Prostate gland (tissue), 2 donors: ENCODE data around the gene DLGAP1. TPM values are rescaled to one million over a fixed set of nuclear protein-coding genes. Genes with fewer than 3 reads are reported as not detected.

Experiments
- DNase-seq: peaks from one replicate; pipeline ENCODE4 v3.0.0-alpha.2; 2019; ENCODE audit warnings: low spot score
- H3K27ac ChIP-seq, 2 donors: fragments of 200-600 bp; sonication (generic); 2 replicates each; pipeline ENCODE4 v1.5.1; 2017 to 2019
- H3K27me3 ChIP-seq: fragments of 200-600 bp; sonication (generic); replicated peaks from 2 replicates; pipeline ENCODE4 v1.5.1; 2019; ENCODE audit not compliant: insufficient read depth
- H3K36me3 ChIP-seq, 2 donors: fragments of 200-600 bp; sonication (generic); 1 replicate in 1 of 2; 2 replicates in 1 of 2; pipeline versions ENCODE4 v1.5.1 to v1.8.1; 2017 to 2019
- H3K4me1 ChIP-seq: fragments of 200-600 bp; sonication (generic); replicated peaks from 2 replicates; pipeline ENCODE4 v1.5.1; 2019
- H3K4me3 ChIP-seq, 2 donors: fragments of 200-600 bp; sonication (generic); 2 replicates each; pipeline ENCODE4 v1.5.1; 2017 to 2019
- H3K9me3 ChIP-seq: fragments of 200-600 bp; sonication (generic); 2 replicates; pipeline ENCODE4 v1.5.1; 2017
- POLR2A ChIP-seq: fragments of 450-650 bp; IDR thresholded peaks from one replicate; pipeline ENCODE4 v1.6.1; 2016; ENCODE audit warnings: antibody characterized with exemption, mild to moderate bottlenecking
- POLR2AphosphoS5 ChIP-seq: sonication (generic); formaldehyde crosslinking; IDR thresholded peaks from one replicate; pipeline ENCODE4 v1.6.1; 2017; ENCODE audit warnings: antibody characterized with exemption
- WGBS: methylation state at CpG from one replicate; pipeline ENCODE4 v1.1.5; 2018; 5-methylcytosine and 5-hydroxymethylcytosine counted together
- intact Hi-C: fragments of 100-400 bp; cut with DNase I; formaldehyde crosslinking; loops from one replicate; pipeline ENCODE4 v1.14.2; 2022
- total RNA-seq, 2 donors: library from RNA; depleted of rRNA; stranded (reverse); fragments of >200 nt; gene quantifications; one replicate each; pipeline ENCODE4 v1.1.0, GENCODE V29; 2016
- TF ChIP-seq, protein P1 (sequence below), 4 experiments: fragments of 200-600 bp in 2 of 4; fragments of 450-650 bp in 2 of 4; sonication (generic) in 2 of 4; IDR thresholded peaks; 1 replicate in 3 of 4; 2 replicates in 1 of 4; pipeline ENCODE4 v1.5.1; 2016 to 2019; ENCODE audit warnings: antibody characterized with exemption in 4 of 4, mild to moderate bottlenecking in 2 of 4, moderate library complexity in 2 of 4

Gene DLGAP1
- total RNA-seq, 2 donors from 2014 or later: 42.2 to 66.7 TPM

DNA sequence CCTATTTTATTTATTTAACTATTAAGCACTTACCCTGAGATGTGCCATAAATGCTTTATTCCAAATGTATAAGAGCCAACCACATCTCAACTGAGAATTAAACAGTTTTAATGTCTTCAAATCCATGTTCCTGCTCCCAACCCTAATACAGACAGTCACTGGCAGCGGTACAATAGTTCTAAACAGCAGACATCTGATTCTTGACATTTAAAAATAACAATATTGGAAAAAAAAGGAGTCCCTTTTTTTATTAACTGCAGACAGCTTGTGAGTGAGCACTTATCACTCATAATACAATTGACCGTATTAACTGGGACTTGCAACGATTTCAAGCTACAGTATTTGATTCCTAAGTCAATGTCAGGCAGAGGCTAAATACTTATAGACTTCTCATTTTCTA lies 580.5 kb downstream of the DLGAP1 start:
- H3K36me3 ChIP-seq: no peaks in the 10 kb centered on the region
- TF ChIP-seq, protein P1, sequence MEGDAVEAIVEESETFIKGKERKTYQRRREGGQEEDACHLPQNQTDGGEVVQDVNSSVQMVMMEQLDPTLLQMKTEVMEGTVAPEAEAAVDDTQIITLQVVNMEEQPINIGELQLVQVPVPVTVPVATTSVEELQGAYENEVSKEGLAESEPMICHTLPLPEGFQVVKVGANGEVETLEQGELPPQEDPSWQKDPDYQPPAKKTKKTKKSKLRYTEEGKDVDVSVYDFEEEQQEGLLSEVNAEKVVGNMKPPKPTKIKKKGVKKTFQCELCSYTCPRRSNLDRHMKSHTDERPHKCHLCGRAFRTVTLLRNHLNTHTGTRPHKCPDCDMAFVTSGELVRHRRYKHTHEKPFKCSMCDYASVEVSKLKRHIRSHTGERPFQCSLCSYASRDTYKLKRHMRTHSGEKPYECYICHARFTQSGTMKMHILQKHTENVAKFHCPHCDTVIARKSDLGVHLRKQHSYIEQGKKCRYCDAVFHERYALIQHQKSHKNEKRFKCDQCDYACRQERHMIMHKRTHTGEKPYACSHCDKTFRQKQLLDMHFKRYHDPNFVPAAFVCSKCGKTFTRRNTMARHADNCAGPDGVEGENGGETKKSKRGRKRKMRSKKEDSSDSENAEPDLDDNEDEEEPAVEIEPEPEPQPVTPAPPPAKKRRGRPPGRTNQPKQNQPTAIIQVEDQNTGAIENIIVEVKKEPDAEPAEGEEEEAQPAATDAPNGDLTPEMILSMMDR (IDR thresholded peaks at IDR 0.05): no peak
- no peak for TF ChIP-seq POLR2A
- TF ChIP-seq POLR2AphosphoS5: no peak
- no peak overlapping the region for H3K4me3 ChIP-seq
- H3K27me3 ChIP-seq: no peaks in the 10 kb centered on the region
- H3K27ac ChIP-seq: no peak overlapping the region
- intact Hi-C loops: loop anchor here (5.0 to 10.0 kb wide), 2 partner anchors 110 to 172 kb away; no protein-coding TSS in a partner anchor
- no peak for DNase-seq
- no peaks in the 10 kb centered on the region for H3K4me1 ChIP-seq
- no peaks in the 10 kb centered on the region for H3K9me3 ChIP-seq
- 70% methylated on average over 3 of the region's 3 CpGs for WGBS

DNA sequence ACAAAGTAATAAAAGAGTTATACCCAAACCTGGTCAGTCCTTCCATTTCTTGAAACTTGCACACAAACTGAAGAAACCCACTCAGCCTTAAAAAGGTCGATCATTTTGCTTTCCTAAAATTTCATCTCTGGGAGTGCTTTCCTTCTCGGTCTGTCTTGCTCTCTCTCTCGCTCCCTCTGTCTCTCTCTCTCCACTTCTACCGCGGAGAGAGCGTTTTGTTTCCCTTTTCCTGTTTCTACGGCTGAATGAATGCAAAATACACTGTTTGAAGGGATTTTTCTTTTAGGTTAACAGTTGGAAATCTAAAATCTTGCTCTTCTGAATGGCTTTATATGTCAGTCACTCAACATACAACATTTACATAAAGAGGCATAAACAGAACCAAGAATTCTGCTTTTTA lies 581.0 kb downstream of the DLGAP1 start:
- no peaks in the 10 kb centered on the region for H3K9me3 ChIP-seq
- no peaks in the 10 kb centered on the region for H3K36me3 ChIP-seq
- DNase-seq: no peak
- WGBS: 17% methylated on average over 7 of the region's 7 CpGs
- H3K4me1 ChIP-seq: no peaks in the 10 kb centered on the region
- no peaks in the 10 kb centered on the region for H3K27me3 ChIP-seq
- no peak overlapping the region for H3K4me3 ChIP-seq
- TF ChIP-seq, protein P1 (IDR thresholded peaks at IDR 0.05): no peak
- TF ChIP-seq POLR2A: no peak
- TF ChIP-seq POLR2AphosphoS5: no peak
- intact Hi-C loops: loop anchor here (5.0 to 10.0 kb wide), 2 partner anchors 111 to 172 kb away; no protein-coding TSS in a partner anchor
- H3K27ac ChIP-seq: no peak overlapping the region

GRCh38 chr18:3873698-3874097 lies 581.4 kb downstream of the DLGAP1 start:
- no peaks in the 10 kb centered on the region for H3K27me3 ChIP-seq
- H3K27ac ChIP-seq: no peak overlapping the region
- no peaks in the 10 kb centered on the region for H3K4me1 ChIP-seq
- no peaks in the 10 kb centered on the region for H3K9me3 ChIP-seq
- no peak for DNase-seq
- H3K4me3 ChIP-seq: no peak overlapping the region
- TF ChIP-seq POLR2A (no peak), POLR2AphosphoS5 (no peak)
- TF ChIP-seq, protein P1 (IDR thresholded peaks at IDR 0.05): no peak
- WGBS: 41% methylated on average over 1 of the region's 1 CpG
- intact Hi-C loops: loop anchor here (5.0 to 10.0 kb wide), 2 partner anchors 111 to 171 kb away; no protein-coding TSS in a partner anchor
- H3K36me3 ChIP-seq: no peaks in the 10 kb centered on the region

DNA sequence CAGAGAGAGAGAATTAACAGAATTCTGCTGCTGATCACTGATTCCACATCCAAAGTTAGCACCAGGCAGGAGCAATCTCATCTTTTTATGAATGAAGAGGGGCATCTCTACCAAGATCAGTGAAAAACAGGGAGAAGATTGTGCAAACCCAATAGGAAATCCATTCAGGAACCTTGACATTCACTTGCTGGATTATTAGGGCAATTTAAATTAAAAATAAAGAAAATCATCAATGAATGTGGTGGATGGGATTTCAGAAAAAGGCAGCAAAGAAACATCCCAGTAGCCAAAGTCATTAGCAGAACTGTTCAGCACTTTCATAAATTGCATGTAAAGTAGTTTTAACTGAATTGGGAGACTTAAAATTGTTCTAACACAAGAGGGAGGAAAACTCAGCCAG lies 581.9 kb downstream of the DLGAP1 start:
- Histone ChIP-seq H3K4me1 (no peaks in the 10 kb centered on the region), H3K4me3 (no peak overlapping the region), H3K9me3 (no peaks in the 10 kb centered on the region), H3K27ac (no peak overlapping the region), H3K36me3 (no peaks in the 10 kb centered on the region), H3K27me3 (no peaks in the 10 kb centered on the region)
- intact Hi-C loops: loop anchor here (5.0 to 10.0 kb wide), 2 partner anchors 112 to 171 kb away; no protein-coding TSS in a partner anchor
- DNase-seq: no peak
- TF ChIP-seq, protein P1 (IDR thresholded peaks at IDR 0.05): no peak
- TF ChIP-seq POLR2A: no peak
- TF ChIP-seq POLR2AphosphoS5: no peak

GRCh38 chr18:3872641-3873040 lies 582.5 kb downstream of the DLGAP1 start:
- H3K27ac ChIP-seq: no peak overlapping the region
- intact Hi-C loops: loop anchor here (5.0 to 10.0 kb wide), 2 partner anchors 112 to 170 kb away; no protein-coding TSS in a partner anchor
- no peak for DNase-seq
- H3K4me3 ChIP-seq: no peak overlapping the region
- H3K9me3 ChIP-seq: no peaks in the 10 kb centered on the region
- no peaks in the 10 kb centered on the region for H3K27me3 ChIP-seq
- TF ChIP-seq, protein P1 (IDR thresholded peaks at IDR 0.05): no peak
- TF ChIP-seq POLR2A (no peak), POLR2AphosphoS5 (no peak)
- no peaks in the 10 kb centered on the region for H3K4me1 ChIP-seq
- no peaks in the 10 kb centered on the region for H3K36me3 ChIP-seq
- WGBS: 76% methylated on average over 2 of the region's 2 CpGs
